ENCODE data around the gene PKLR. TPM values are rescaled to one million over a fixed set of nuclear protein-coding genes. Genes with fewer than 3 reads are reported as not detected.
A peak's percentile ranks its signal among the peaks of the same experiment; 100 is the strongest.

Gene PKLR
- total and polyA plus RNA-seq, 2 of the 8 experiments (the other 6 are each of a cell fraction or from before 2014, with no cell fraction given) = 2.3 to 7.5 TPM

- Histone ChIP-seq H3K9ac (replicated peaks in 1 of 4; ENCODE audit: extremely low read depth in 1 of 4, low read depth in 3 of 4, low read length in 3 of 4) (peak overlapping the region; percentile 39 to 68 (median 66); a peak in 6 of 7 replicates), H3K79me2 (ENCODE audit: control insufficient read depth in 1 of 2, insufficient read depth in 2 of 2, low read length in 2 of 2) (peaks cover 0 to 4% of the 10 kb centered on the region in 2 experiments; a peak in 1 of 4 replicates), H2AK5ac (ENCODE audit: low read depth, low read length) (no peak overlapping the region), H3K4me2 (ENCODE audit: insufficient read depth in 1 of 2, low read depth in 2 of 2, low read length in 2 of 2) (peak overlapping the region; percentile 73 to 97), H4K20me1 (replicated peaks in 1 of 2; ENCODE audit: control insufficient read depth in 1 of 2, insufficient read depth in 2 of 2, low read length in 2 of 2) (peaks cover 8 to 11% of the 10 kb centered on the region in 2 experiments), H3K14ac (ENCODE audit: insufficient read length) (no peak overlapping the region), H3K23ac (ENCODE audit: insufficient read length) (no peak overlapping the region), H3K56ac (replicated peaks; ENCODE audit: insufficient read length, low read depth, low read length) (peak overlapping the region; percentile 90), H3K27ac (ENCODE audit: low read depth, low read length) (peak overlapping the region; percentile 67; the same call in 1 of the 2 replicates), H3K36me3 (ENCODE audit: control insufficient read depth in 2 of 4, insufficient read depth in 4 of 4, low read length in 3 of 4) (peaks cover 0 to 23% (median 5%) of the 10 kb centered on the region in 4 experiments; a peak in 4 of 8 replicates), H3K4me3 (ENCODE audit: extremely low read depth in 1 of 4, insufficient read depth in 2 of 4, low read depth in 3 of 4, low read length in 4 of 4) (peak overlapping the region; percentile 82 to 95 (median 90)), H4K91ac (replicated peaks; ENCODE audit: insufficient read length, low read length) (peak overlapping the region; percentile 79), H2BK12ac (ENCODE audit: low read depth, low read length) (0 out of 2 replicates have a peak overlapping the region, but pooled peaks have one; percentile 39), H3K79me1 (ENCODE audit: low read depth, low read length) (peaks cover 4% of the 10 kb centered on the region), H3K23me2 (ENCODE audit: low read depth, low read length) (peaks cover 16% of the 10 kb centered on the region; the same call in 1 of the 2 replicates), H3K9me3 (ENCODE audit: insufficient read depth in 2 of 2, low read depth in 1 of 2, low read length in 1 of 2) (no peaks in the 10 kb centered on the region), H3K4me1 (replicated peaks in 1 of 4; ENCODE audit: control insufficient read depth in 3 of 4, insufficient read depth in 4 of 4, low read length in 3 of 4) (peaks cover 8 to 26% (median 14%) of the 10 kb centered on the region in 4 experiments; a peak in 6 of 7 replicates), H4K8ac (ENCODE audit: extremely low read depth, insufficient read depth, low read length) (peak overlapping the region; percentile 86), H2BK20ac (ENCODE audit: low read length) (no peak overlapping the region), H3K18ac (ENCODE audit: extremely low read depth, low read length) (peak overlapping the region; percentile 78; the same call in 1 of the 2 replicates), H3K27me3 (replicated peaks in 1 of 4; ENCODE audit: control insufficient read depth in 3 of 4, extremely low read depth in 1 of 4, insufficient read depth in 3 of 4, low read length in 3 of 4) (peaks cover 0 to 5% (median 3%) of the 10 kb centered on the region in 4 experiments; a peak in 4 of 7 replicates), H2BK120ac (replicated peaks; ENCODE audit: low read depth, low read length) (no peak overlapping the region), H2BK5ac (ENCODE audit: low read depth, low read length) (peak overlapping the region; percentile 83; the same call in 1 of the 2 replicates), H2AFZ (ENCODE audit: low read length) (peak overlapping the region; percentile 68; the same call in 1 of the 2 replicates), H2BK15ac (ENCODE audit: low read length) (peak overlapping the region; percentile 97; the same call in 1 of the 2 replicates), H4K5ac (ENCODE audit: insufficient read length, low read depth, low read length) (peak overlapping the region; percentile 95), H3K4ac (replicated peaks; ENCODE audit: insufficient read length, low read depth, low read length) (peak overlapping the region; percentile 66)
- POLR2A ChIA-PET (ENCODE audit: partially characterized antibody) = interaction anchor here (0.8 to 2.2 kb wide), 13 partner anchors 9 to 358 kb away, joined by 3 to 11 read pairs (median 5); partner anchors contain the start of genes CLK2, ENTREP3, FDPS and MTX1
- CTCF ChIA-PET (ENCODE audit: partially characterized antibody) = interaction anchor here (0.6 to 15.0 kb wide), 13 partner anchors 12 to 97 kb away, joined by 3 to 227 read pairs (median 7); partner anchors contain the start of genes CLK2, ENTREP3 and PKLR
- FAIRE-seq (no peak), DNase-seq (ENCODE audit: low read depth in 1 of 2, low spot score in 2 of 2) (peak; percentile 77 to 93)
- WGBS, 2 experiments (ENCODE audit: extremely low coverage in 1 of 2, insufficient coverage in 1 of 2, insufficient read length in 1 of 2, insufficient replicate concordance in 2 of 2, low coverage in 1 of 2, low lambda C conversion rate in 2 of 2, missing lambda C conversion rate in 1 of 2) = 0% methylated on average over 29 of the region's 44 CpGs; no CpG with 5 or more reads in 1 of the 2 experiments
- TF ChIP-seq TEAD4 (IDR thresholded peaks at IDR 0.05; ENCODE audit: low read depth, low read length) (no peak), PHF8 (conservative IDR thresholded peaks at IDR 0.05; ENCODE audit: low read depth, low read length) (peak; percentile 53), EGR1 (IDR thresholded peaks at IDR 0.05; ENCODE audit: borderline replicate concordance, low read depth, low read length) (peak; percentile 74; the same call in 1 of the 2 replicates), CHD2 (IDR thresholded peaks at IDR 0.05; ENCODE audit: low read length) (peak; percentile 65), TCF12 (IDR thresholded peaks at IDR 0.05; ENCODE audit: low read depth, low read length) (no peak), FOSL1 (IDR thresholded peaks at IDR 0.05; ENCODE audit: insufficient read depth, low read depth, low read length) (no peak), CREB1 (IDR thresholded peaks at IDR 0.05) (no peak; the same call in 1 of the 2 replicates), POLR2AphosphoS5 (IDR thresholded peaks at IDR 0.05; ENCODE audit: low read depth, low read length) (no peak), JUND (IDR thresholded peaks at IDR 0.05; ENCODE audit: low read length) (no peak), CTBP2 (IDR thresholded peaks at IDR 0.05; ENCODE audit: borderline replicate concordance, insufficient read depth, insufficient read length, low read length) (no peak)
- TF ChIP-seq, protein P1, sequence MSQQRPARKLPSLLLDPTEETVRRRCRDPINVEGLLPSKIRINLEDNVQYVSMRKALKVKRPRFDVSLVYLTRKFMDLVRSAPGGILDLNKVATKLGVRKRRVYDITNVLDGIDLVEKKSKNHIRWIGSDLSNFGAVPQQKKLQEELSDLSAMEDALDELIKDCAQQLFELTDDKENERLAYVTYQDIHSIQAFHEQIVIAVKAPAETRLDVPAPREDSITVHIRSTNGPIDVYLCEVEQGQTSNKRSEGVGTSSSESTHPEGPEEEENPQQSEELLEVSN (IDR thresholded peaks at IDR 0.05) = no peak
These were observed 22.9 kb upstream of the PKLR start for GRCh38 chr1:155324037-155324716.

All from H1 (cell line).